ENCODE results near the gene ERP44.

GRCh38 chr9:99954819-99955218 lies 144.0 kb downstream of the ERP44 start:
- no peak for TF ChIP-seq CTCF (IDR thresholded peaks at IDR 0.05; ENCODE audit: borderline replicate concordance, extremely low read depth, low read length, poor library complexity, severe bottlenecking)
- no peak for TF ChIP-seq EZH2 (IDR thresholded peaks at IDR 0.05; ENCODE audit: borderline replicate concordance, low read depth, low read length, severe bottlenecking)
